Body of pancreas (tissue), 4 donors: ENCODE measurements around the gene SYNE1.

Experiments used
- POLR2A ChIP-seq, 3 donors: fragments of 450-650 bp; IDR thresholded peaks; one replicate each; pipeline ENCODE4 v1.6.1; 2016; ENCODE audit warnings: antibody characterized with exemption in 3 of 3, mild to moderate bottlenecking in 2 of 3
- TF ChIP-seq, protein P1 (sequence below), 7 experiments: fragments of 450-650 bp in 4 of 7; fragments of 200-600 bp in 3 of 7; sonication (generic) in 3 of 7; IDR thresholded peaks; one replicate each; pipeline ENCODE4 v1.5.1; 2016 to 2019; ENCODE audit warnings: antibody characterized with exemption in 7 of 7

GRCh38 chr6:152223636-152224035 is 413.5 kb downstream of the SYNE1 start:
- TF ChIP-seq, protein P1, sequence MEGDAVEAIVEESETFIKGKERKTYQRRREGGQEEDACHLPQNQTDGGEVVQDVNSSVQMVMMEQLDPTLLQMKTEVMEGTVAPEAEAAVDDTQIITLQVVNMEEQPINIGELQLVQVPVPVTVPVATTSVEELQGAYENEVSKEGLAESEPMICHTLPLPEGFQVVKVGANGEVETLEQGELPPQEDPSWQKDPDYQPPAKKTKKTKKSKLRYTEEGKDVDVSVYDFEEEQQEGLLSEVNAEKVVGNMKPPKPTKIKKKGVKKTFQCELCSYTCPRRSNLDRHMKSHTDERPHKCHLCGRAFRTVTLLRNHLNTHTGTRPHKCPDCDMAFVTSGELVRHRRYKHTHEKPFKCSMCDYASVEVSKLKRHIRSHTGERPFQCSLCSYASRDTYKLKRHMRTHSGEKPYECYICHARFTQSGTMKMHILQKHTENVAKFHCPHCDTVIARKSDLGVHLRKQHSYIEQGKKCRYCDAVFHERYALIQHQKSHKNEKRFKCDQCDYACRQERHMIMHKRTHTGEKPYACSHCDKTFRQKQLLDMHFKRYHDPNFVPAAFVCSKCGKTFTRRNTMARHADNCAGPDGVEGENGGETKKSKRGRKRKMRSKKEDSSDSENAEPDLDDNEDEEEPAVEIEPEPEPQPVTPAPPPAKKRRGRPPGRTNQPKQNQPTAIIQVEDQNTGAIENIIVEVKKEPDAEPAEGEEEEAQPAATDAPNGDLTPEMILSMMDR (IDR thresholded peaks at IDR 0.05): no peak
- TF ChIP-seq POLR2A (IDR thresholded peaks at IDR 0.05): no peak
